Testis (tissue), 3 donors: ENCODE measurements around the gene UBASH3A. TPM values are rescaled to one million over a fixed set of nuclear protein-coding genes. Genes with fewer than 3 reads are reported as not detected.
A peak's percentile ranks its signal among the peaks of the same experiment; 100 is the strongest.

Experiments used
- DNase-seq: peaks from one replicate; pipeline ENCODE4 v3.0.0-alpha.2; 2019
- H3K27ac ChIP-seq, 2 donors: fragments of 200-600 bp; sonication (generic); one replicate each; pipeline ENCODE4 v1.5.1; 2019
- H3K27me3 ChIP-seq: fragments of 200-600 bp; sonication (generic); one replicate; pipeline ENCODE4 v1.5.1; 2019
- H3K36me3 ChIP-seq: fragments of 200-600 bp; sonication (generic); one replicate; pipeline ENCODE4 v1.5.1; 2017; ENCODE audit warnings: low read depth; ENCODE audit errors: missing control alignments
- H3K4me1 ChIP-seq: fragments of 200-600 bp; sonication (generic); one replicate; pipeline ENCODE4 v1.5.1; 2019
- H3K4me3 ChIP-seq, 2 donors: fragments of 200-600 bp; sonication (generic); one replicate each; pipeline ENCODE4 v1.5.1; 2017 to 2019
- H3K9me3 ChIP-seq: fragments of 200-600 bp; sonication (generic); one replicate; pipeline ENCODE4 v1.5.1; 2017
- CTCF ChIP-seq, 3 experiments: fragments of 450-650 bp in 2 of 3; fragments of 200-600 bp in 1 of 3; sonication (generic) in 1 of 3; IDR thresholded peaks; one replicate each; pipeline ENCODE4 v1.5.1; 2016 to 2019; ENCODE audit warnings: antibody characterized with exemption in 3 of 3, mild to moderate bottlenecking in 2 of 3, moderate library complexity in 1 of 3
- POLR2A ChIP-seq: fragments of 450-650 bp; IDR thresholded peaks from one replicate; pipeline ENCODE4 v1.6.1; 2017; ENCODE audit warnings: antibody characterized with exemption, mild to moderate bottlenecking, moderate library complexity
- WGBS, 2 donors: methylation state at CpG; one replicate each; pipeline ENCODE4 v1.1.5; 2018; 5-methylcytosine and 5-hydroxymethylcytosine counted together
- intact Hi-C: fragments of 100-400 bp; cut with DNase I; formaldehyde crosslinking; loops from one replicate; pipeline ENCODE4 v1.15.1; 2023; ENCODE audit warnings: low total_unique reads
- polyA plus RNA-seq: library from polyadenylated mRNA; stranded (reverse); fragments of 350-450 nt; fragmentation: Illumina TruSeq; extraction: RNeasy Lipid Tissue Mini Kit (QIAGEN cat#74804); gene quantifications from one replicate; pipeline ENCODE4 v1.2.3, GENCODE V29; 2014; ENCODE audit warnings: low read depth, low replicate concordance; ENCODE audit not compliant: insufficient read depth
- total RNA-seq, 2 donors: library from RNA; depleted of rRNA; stranded (reverse); fragments of >200 nt; gene quantifications; one replicate each; pipeline ENCODE4 v1.2.3, GENCODE V29; 2016

Gene UBASH3A
- total and polyA plus RNA-seq, 3 donors from 2014 or later: 0.39 to 1.4 (median 0.40) TPM

GRCh38 chr21:42379426-42380215 is 24.1 kb upstream of the UBASH3A start:
- no peak overlapping the region for H3K4me3 ChIP-seq
- DNase-seq: no peak
- 82 to 87% methylated on average over 16 to 17 of the region's 17 CpGs for WGBS, 2 donors
- H3K27me3 ChIP-seq: no peaks in the 10 kb centered on the region
- TF ChIP-seq CTCF (IDR thresholded peaks at IDR 0.05): no peak
- no peak for TF ChIP-seq POLR2A
- no peaks in the 10 kb centered on the region for H3K9me3 ChIP-seq
- no peak overlapping the region for H3K27ac ChIP-seq
- no peaks in the 10 kb centered on the region for H3K4me1 ChIP-seq
- intact Hi-C loops: no loop called here
- H3K36me3 ChIP-seq: no peaks in the 10 kb centered on the region

- WGBS, 2 donors: 76 to 88% methylated on average over 1 of the region's 1 CpG
- intact Hi-C loops: no loop called here
These were observed 22.2 kb upstream of the UBASH3A start for GRCh38 chr21:42381347-42381984.

GRCh38 chr21:42382915-42383314 is 20.8 kb upstream of the UBASH3A start:
- Histone ChIP-seq H3K9me3 (no peaks in the 10 kb centered on the region), H3K27ac (no peak overlapping the region), H3K36me3 (no peaks in the 10 kb centered on the region), H3K27me3 (no peaks in the 10 kb centered on the region), H3K4me3 (no peak overlapping the region), H3K4me1 (no peaks in the 10 kb centered on the region)
- TF ChIP-seq CTCF (IDR thresholded peaks at IDR 0.05) (no peak), POLR2A (no peak)
- DNase-seq: no peak
- WGBS, 2 donors: 90 to 94% methylated on average over 6 of the region's 6 CpGs
- intact Hi-C loops: no loop called here

More at GRCh38 chr21:42381347-42381984, 22.2 kb upstream of the UBASH3A start:
- Histone ChIP-seq H3K27ac (no peak overlapping the region), H3K4me1 (no peaks in the 10 kb centered on the region), H3K4me3 (no peak overlapping the region), H3K9me3 (no peaks in the 10 kb centered on the region), H3K27me3 (no peaks in the 10 kb centered on the region), H3K36me3 (no peaks in the 10 kb centered on the region)
- DNase-seq: peak; percentile 34
- TF ChIP-seq CTCF (IDR thresholded peaks at IDR 0.05): peak in 2 of 3 experiments; percentile 20 to 37
- no peak for TF ChIP-seq POLR2A

- no peaks in the 10 kb centered on the region for H3K9me3 ChIP-seq
- no peak overlapping the region for H3K4me3 ChIP-seq
- H3K4me1 ChIP-seq: no peaks in the 10 kb centered on the region
- WGBS, 2 donors: 94 to 100% methylated on average over 5 of the region's 6 CpGs
- no peaks in the 10 kb centered on the region for H3K36me3 ChIP-seq
- intact Hi-C loops: no loop called here
- DNase-seq: no peak
- TF ChIP-seq POLR2A (no peak), CTCF (IDR thresholded peaks at IDR 0.05) (no peak)
- H3K27ac ChIP-seq: no peak overlapping the region
- no peaks in the 10 kb centered on the region for H3K27me3 ChIP-seq
These were observed 20.4 kb upstream of the UBASH3A start for GRCh38 chr21:42383331-42383730.
